ENCODE data around the gene SLC27A1.

SLC27A1 gene

GRCh38 chr19:17520865-17521264 is 50.5 kb downstream of the SLC27A1 start:
- H3K9me2 ChIP-seq (replicated peaks; ENCODE audit: insufficient read depth, low read length), result no peaks in the 10 kb centered on the region
- no peaks in the 10 kb centered on the region for H3K9me3 ChIP-seq (replicated peaks; ENCODE audit: insufficient read depth, low read length)
- peaks cover 8% of the 10 kb centered on the region; the same call in 1 of the 2 replicates for H4K20me1 ChIP-seq (ENCODE audit: insufficient read depth, low read length)
- peaks cover 49% of the 10 kb centered on the region for H3K27me3 ChIP-seq (replicated peaks; ENCODE audit: insufficient read depth, low read length)
- DNase-seq, result no peak
- H3K4me3 ChIP-seq (ENCODE audit: low read length), result no peak overlapping the region
- H3K4me2 ChIP-seq (ENCODE audit: low read depth, low read length), result no peak overlapping the region
- TF ChIP-seq CTCF (IDR thresholded peaks at IDR 0.05; ENCODE audit: low read length), result no peak
- TF ChIP-seq EZH2phosphoT487 (IDR thresholded peaks at IDR 0.05; ENCODE audit: low read length), result no peak
- H3K36me3 ChIP-seq (replicated peaks; ENCODE audit: insufficient read depth, low read length), result no peaks in the 10 kb centered on the region
- H3K9ac ChIP-seq (ENCODE audit: low read length), result no peak overlapping the region
- peaks cover 9% of the 10 kb centered on the region for H3F3A ChIP-seq (ENCODE audit: insufficient read depth, low read length)
- no peaks in the 10 kb centered on the region for H3K79me2 ChIP-seq (ENCODE audit: low read length)
- no peak overlapping the region for H2AFZ ChIP-seq (ENCODE audit: low read length)
- H3K27ac ChIP-seq (ENCODE audit: low read length), result no peak overlapping the region
- H3K4me1 ChIP-seq (ENCODE audit: low read length), result peaks cover 13% of the 10 kb centered on the region

GRCh38 chr19:17522988-17523872 is 52.9 kb downstream of the SLC27A1 start:
- no peak overlapping the region for H3K4me3 ChIP-seq (ENCODE audit: low read length)

GRCh38 chr19:17524651-17525050 is 54.3 kb downstream of the SLC27A1 start:
- H3K4me3 ChIP-seq (ENCODE audit: low read length), result no peak overlapping the region
- H3K4me1 ChIP-seq (ENCODE audit: low read length), result peaks cover 13% of the 10 kb centered on the region

More at GRCh38 chr19:17522988-17523872, 52.9 kb downstream of the SLC27A1 start:
- Histone ChIP-seq H3K9me2 (replicated peaks; ENCODE audit: insufficient read depth, low read length) (no peaks in the 10 kb centered on the region), H3K27me3 (replicated peaks; ENCODE audit: insufficient read depth, low read length) (peaks cover 63% of the 10 kb centered on the region), H3K9ac (ENCODE audit: low read length) (no peak overlapping the region), H3F3A (ENCODE audit: insufficient read depth, low read length) (peaks cover 9% of the 10 kb centered on the region), H3K79me2 (ENCODE audit: low read length) (no peaks in the 10 kb centered on the region), H3K4me1 (ENCODE audit: low read length) (peaks cover 13% of the 10 kb centered on the region), H3K27ac (ENCODE audit: low read length) (no peak overlapping the region), H3K4me2 (ENCODE audit: low read depth, low read length) (peak overlapping the region; percentile 36), H3K36me3 (replicated peaks; ENCODE audit: insufficient read depth, low read length) (no peaks in the 10 kb centered on the region), H2AFZ (ENCODE audit: low read length) (no peak overlapping the region), H4K20me1 (ENCODE audit: insufficient read depth, low read length) (peaks cover 8% of the 10 kb centered on the region; the same call in 1 of the 2 replicates), H3K9me3 (replicated peaks; ENCODE audit: insufficient read depth, low read length) (no peaks in the 10 kb centered on the region)
- peak; percentile 79 for DNase-seq
- TF ChIP-seq EZH2phosphoT487 (IDR thresholded peaks at IDR 0.05; ENCODE audit: low read length) (0 out of 2 replicates have a peak, but pooled peaks have one; percentile 82), EZH2 (optimal IDR thresholded peaks at IDR 0.05; ENCODE audit: low read depth, low read length) (no peak)

More at GRCh38 chr19:17524651-17525050, 54.3 kb downstream of the SLC27A1 start:
- no peaks in the 10 kb centered on the region for H3K79me2 ChIP-seq (ENCODE audit: low read length)
- H3K27ac ChIP-seq (ENCODE audit: low read length), result no peak overlapping the region
- no peak overlapping the region for H3K4me2 ChIP-seq (ENCODE audit: low read depth, low read length)
- H3F3A ChIP-seq (ENCODE audit: insufficient read depth, low read length), result peaks cover 9% of the 10 kb centered on the region
- no peaks in the 10 kb centered on the region for H3K36me3 ChIP-seq (replicated peaks; ENCODE audit: insufficient read depth, low read length)
- no peak for DNase-seq
- H3K27me3 ChIP-seq (replicated peaks; ENCODE audit: insufficient read depth, low read length), result peaks cover 77% of the 10 kb centered on the region
- H3K9ac ChIP-seq (ENCODE audit: low read length), result no peak overlapping the region
- TF ChIP-seq CTCF (IDR thresholded peaks at IDR 0.05; ENCODE audit: low read length) (no peak), EZH2phosphoT487 (IDR thresholded peaks at IDR 0.05; ENCODE audit: low read length) (no peak), EZH2 (optimal IDR thresholded peaks at IDR 0.05; ENCODE audit: low read depth, low read length) (no peak)
- H2AFZ ChIP-seq (ENCODE audit: low read length), result no peak overlapping the region
- no peaks in the 10 kb centered on the region for H3K9me2 ChIP-seq (replicated peaks; ENCODE audit: insufficient read depth, low read length)
- no peaks in the 10 kb centered on the region for H3K9me3 ChIP-seq (replicated peaks; ENCODE audit: insufficient read depth, low read length)
- peaks cover 8% of the 10 kb centered on the region; the same call in 1 of the 2 replicates for H4K20me1 ChIP-seq (ENCODE audit: insufficient read depth, low read length)

All from MM.1S (cell line).